Retinal pigment epithelial cell (primary cell): Measurements from ENCODE around the gene ASGR1.
"Not testable (repeated sequence)": the region's sequence is repeated elsewhere in the genome, so short reads cannot be mapped to it uniquely, and the experiment has no call there.

Experiments used
- DNase-seq: peaks from one replicate; pipeline ENCODE4 v3.0.0-alpha.2; 2010; ENCODE audit warnings: low read depth
- H3K4me3 ChIP-seq: 2 replicates; pipeline ENCODE4 v1.5.1; 2011; ENCODE audit warnings: mild to moderate bottlenecking, low read length, control low read depth, moderate library complexity
- CTCF ChIP-seq: conservative IDR thresholded peaks from 2 replicates; pipeline ENCODE4 v1.5.1; 2011; ENCODE audit warnings: low read depth, low read length, control low read depth, inconsistent platforms

ASGR1 gene

GRCh38 chr17:7167832-7168231, 11.3 kb downstream of the ASGR1 start:
- TF ChIP-seq CTCF, result no peak
- no peak overlapping the region for H3K4me3 ChIP-seq
- DNase-seq, result no peak

- no peak for DNase-seq
- TF ChIP-seq CTCF, result no peak
- no peak overlapping the region for H3K4me3 ChIP-seq
These were observed 12.3 kb downstream of the ASGR1 start for GRCh38 chr17:7166873-7167272.

- not testable (repeated sequence) for DNase-seq, H3K4me3 ChIP-seq
These were observed 19.6 kb downstream of the ASGR1 start for GRCh38 chr17:7159571-7159970.

- not testable (repeated sequence) for DNase-seq, H3K4me3 ChIP-seq
These were observed 20.7 kb downstream of the ASGR1 start for GRCh38 chr17:7158424-7158823.

GRCh38 chr17:7156342-7156940, 22.7 kb downstream of the ASGR1 start:
- DNase-seq, result no peak
- H3K4me3 ChIP-seq, result no peak overlapping the region
- TF ChIP-seq CTCF, result no peak

- H3K4me3 ChIP-seq, result no peak overlapping the region
- DNase-seq, result no peak
- TF ChIP-seq CTCF, result no peak
These were observed 31.4 kb downstream of the ASGR1 start for GRCh38 chr17:7147772-7148171.

GRCh38 chr17:7146115-7146514, 33.1 kb downstream of the ASGR1 start:
- no peak for TF ChIP-seq CTCF
- H3K4me3 ChIP-seq, result no peak overlapping the region
- DNase-seq, result peak; percentile 26

- no peak for TF ChIP-seq CTCF
- no peak for DNase-seq
- H3K4me3 ChIP-seq, result no peak overlapping the region
These were observed 35.0 kb downstream of the ASGR1 start for GRCh38 chr17:7144213-7144612.
